Large intestine (tissue), 3 donors: ENCODE measurements around the gene MVK. TPM values are rescaled to one million over a fixed set of nuclear protein-coding genes. Genes with fewer than 3 reads are reported as not detected.

ENCODE experiments used
- DNase-seq, 2 donors: peaks; one replicate each; pipeline versions ENCODE4 v3.0.0 to v3.0.0-alpha.2; 2013
- H3K27ac ChIP-seq: one replicate; pipeline ENCODE4 v1.5.1; 2013; ENCODE audit warnings: low read length
- H3K27me3 ChIP-seq: 2 replicates; pipeline ENCODE4 v1.6.1; 2013; ENCODE audit warnings: low read length; ENCODE audit not compliant: control insufficient read depth, insufficient read depth
- H3K36me3 ChIP-seq: 2 replicates; pipeline ENCODE4 v1.6.1; 2013; ENCODE audit warnings: low read length; ENCODE audit not compliant: control insufficient read depth, insufficient read depth
- H3K4me1 ChIP-seq: one replicate; pipeline ENCODE4 v1.6.1; 2013; ENCODE audit warnings: low read length; ENCODE audit not compliant: control insufficient read depth, insufficient read depth
- H3K4me3 ChIP-seq: one replicate; pipeline ENCODE4 v1.5.1; 2013; ENCODE audit warnings: low read length
- H3K9me3 ChIP-seq: one replicate; pipeline ENCODE4 v1.6.1; 2013; ENCODE audit warnings: mild to moderate bottlenecking, low read depth, low read length, moderate library complexity; ENCODE audit not compliant: control insufficient read depth
- WGBS: methylation state at CpG from one replicate; pipeline ENCODE4 v1.1.5; 2013; ENCODE audit warnings: low lambda C conversion rate; ENCODE audit not compliant: insufficient coverage; 5-methylcytosine and 5-hydroxymethylcytosine counted together
- polyA plus RNA-seq: library from polyadenylated mRNA; unstranded; fragments of 120-200 nt; gene quantifications from one replicate; pipeline ENCODE4 v1.2.1, GENCODE V29; 2013

MVK gene
- polyA plus RNA-seq, 1 donor, result 15.8 TPM

- Histone ChIP-seq H3K4me3 (no peak overlapping the region), H3K36me3 (peaks cover 57% of the 10 kb centered on the region)
- DNase-seq, result no peak
These were observed 39.1 kb upstream of the MVK start for GRCh38 chr12:109534456-109534855.

GRCh38 chr12:109535231-109535862 lies 38.2 kb upstream of the MVK start:
- DNase-seq, result no peak
- H3K4me3 ChIP-seq, result no peak overlapping the region
- no peaks in the 10 kb centered on the region for H3K4me1 ChIP-seq
- H3K27me3 ChIP-seq, result no peaks in the 10 kb centered on the region
- peaks cover 50% of the 10 kb centered on the region for H3K36me3 ChIP-seq
- H3K27ac ChIP-seq, result no peak overlapping the region
- no peaks in the 10 kb centered on the region for H3K9me3 ChIP-seq
- 92% methylated on average over 2 of the region's 25 CpGs for WGBS

More at GRCh38 chr12:109534456-109534855, 39.1 kb upstream of the MVK start:
- Histone ChIP-seq H3K4me1 (no peaks in the 10 kb centered on the region), H3K9me3 (no peaks in the 10 kb centered on the region), H3K27ac (no peak overlapping the region), H3K27me3 (no peaks in the 10 kb centered on the region)
- no CpG with 5 or more reads among the region's 15 CpGs for WGBS

- Histone ChIP-seq H3K9me3 (no peaks in the 10 kb centered on the region), H3K4me3 (no peak overlapping the region), H3K27ac (no peak overlapping the region), H3K27me3 (no peaks in the 10 kb centered on the region), H3K36me3 (peaks cover 46% of the 10 kb centered on the region), H3K4me1 (no peaks in the 10 kb centered on the region)
- no peak for DNase-seq
- WGBS, result no CpG with 5 or more reads among the region's 5 CpGs
These were observed 37.7 kb upstream of the MVK start for GRCh38 chr12:109535863-109536250.

GRCh38 chr12:109537136-109537535 lies 36.5 kb upstream of the MVK start:
- H3K27ac ChIP-seq, result no peak overlapping the region
- no peaks in the 10 kb centered on the region for H3K27me3 ChIP-seq
- H3K9me3 ChIP-seq, result no peaks in the 10 kb centered on the region
- WGBS, result no CpG with 5 or more reads among the region's 8 CpGs
- peaks cover 33% of the 10 kb centered on the region for H3K36me3 ChIP-seq
- H3K4me1 ChIP-seq, result no peaks in the 10 kb centered on the region
- DNase-seq, result no peak
- H3K4me3 ChIP-seq, result no peak overlapping the region

GRCh38 chr12:109538191-109538863 lies 35.3 kb upstream of the MVK start:
- H3K4me1 ChIP-seq, result no peaks in the 10 kb centered on the region
- no peak overlapping the region for H3K4me3 ChIP-seq
- no peak overlapping the region for H3K27ac ChIP-seq
- H3K27me3 ChIP-seq, result no peaks in the 10 kb centered on the region
- H3K36me3 ChIP-seq, result peaks cover 23% of the 10 kb centered on the region
- DNase-seq, result no peak
- H3K9me3 ChIP-seq, result no peaks in the 10 kb centered on the region
- WGBS, result no CpG with 5 or more reads among the region's 16 CpGs

- H3K27ac ChIP-seq, result no peak overlapping the region
- no peaks in the 10 kb centered on the region for H3K9me3 ChIP-seq
- no CpG with 5 or more reads among the region's 9 CpGs for WGBS
These were observed 34.1 kb upstream of the MVK start for GRCh38 chr12:109539508-109539907.

GRCh38 chr12:109540526-109541412 lies 32.8 kb upstream of the MVK start:
- no CpG with 5 or more reads among the region's 16 CpGs for WGBS
- Histone ChIP-seq H3K27me3 (no peaks in the 10 kb centered on the region), H3K36me3 (peaks cover 6% of the 10 kb centered on the region)

More at GRCh38 chr12:109539508-109539907, 34.1 kb upstream of the MVK start:
- Histone ChIP-seq H3K4me3 (no peak overlapping the region), H3K27me3 (no peaks in the 10 kb centered on the region), H3K4me1 (no peaks in the 10 kb centered on the region), H3K36me3 (peaks cover 14% of the 10 kb centered on the region)
- no peak for DNase-seq

GRCh38 chr12:109541413-109541726 lies 32.2 kb upstream of the MVK start:
- Histone ChIP-seq H3K4me1 (no peaks in the 10 kb centered on the region), H3K9me3 (no peaks in the 10 kb centered on the region), H3K27ac (no peak overlapping the region), H3K4me3 (no peak overlapping the region), H3K36me3 (peaks cover 2% of the 10 kb centered on the region), H3K27me3 (no peaks in the 10 kb centered on the region)
- no CpG with 5 or more reads among the region's 4 CpGs for WGBS
- no peak for DNase-seq

More at GRCh38 chr12:109540526-109541412, 32.8 kb upstream of the MVK start:
- Histone ChIP-seq H3K4me3 (no peak overlapping the region), H3K4me1 (no peaks in the 10 kb centered on the region), H3K27ac (no peak overlapping the region), H3K9me3 (no peaks in the 10 kb centered on the region)
- no peak for DNase-seq

- Histone ChIP-seq H3K9me3 (no peaks in the 10 kb centered on the region), H3K27ac (no peak overlapping the region), H3K36me3 (peaks cover 2% of the 10 kb centered on the region), H3K4me3 (no peak overlapping the region), H3K27me3 (no peaks in the 10 kb centered on the region), H3K4me1 (no peaks in the 10 kb centered on the region)
- no peak for DNase-seq
- no CpG with 5 or more reads among the region's 2 CpGs for WGBS
These were observed 31.6 kb upstream of the MVK start for GRCh38 chr12:109542014-109542413.

GRCh38 chr12:109542876-109543275 lies 30.7 kb upstream of the MVK start:
- H3K27ac ChIP-seq, result no peak overlapping the region
- H3K4me3 ChIP-seq, result no peak overlapping the region
- no peaks in the 10 kb centered on the region for H3K9me3 ChIP-seq
- no peaks in the 10 kb centered on the region for H3K4me1 ChIP-seq
- peaks cover 3% of the 10 kb centered on the region for H3K27me3 ChIP-seq
- no peaks in the 10 kb centered on the region for H3K36me3 ChIP-seq
- no peak for DNase-seq
- no CpG with 5 or more reads among the region's 6 CpGs for WGBS
